ENCODE measurements around the gene SDC3. TPM values are rescaled to one million over a fixed set of nuclear protein-coding genes. Genes with fewer than 3 reads are reported as not detected.

The SDC3 gene
- total RNA-seq, 4 donors from 2014 or later: 44.1 to 101 (median 56.5) TPM

DNA sequence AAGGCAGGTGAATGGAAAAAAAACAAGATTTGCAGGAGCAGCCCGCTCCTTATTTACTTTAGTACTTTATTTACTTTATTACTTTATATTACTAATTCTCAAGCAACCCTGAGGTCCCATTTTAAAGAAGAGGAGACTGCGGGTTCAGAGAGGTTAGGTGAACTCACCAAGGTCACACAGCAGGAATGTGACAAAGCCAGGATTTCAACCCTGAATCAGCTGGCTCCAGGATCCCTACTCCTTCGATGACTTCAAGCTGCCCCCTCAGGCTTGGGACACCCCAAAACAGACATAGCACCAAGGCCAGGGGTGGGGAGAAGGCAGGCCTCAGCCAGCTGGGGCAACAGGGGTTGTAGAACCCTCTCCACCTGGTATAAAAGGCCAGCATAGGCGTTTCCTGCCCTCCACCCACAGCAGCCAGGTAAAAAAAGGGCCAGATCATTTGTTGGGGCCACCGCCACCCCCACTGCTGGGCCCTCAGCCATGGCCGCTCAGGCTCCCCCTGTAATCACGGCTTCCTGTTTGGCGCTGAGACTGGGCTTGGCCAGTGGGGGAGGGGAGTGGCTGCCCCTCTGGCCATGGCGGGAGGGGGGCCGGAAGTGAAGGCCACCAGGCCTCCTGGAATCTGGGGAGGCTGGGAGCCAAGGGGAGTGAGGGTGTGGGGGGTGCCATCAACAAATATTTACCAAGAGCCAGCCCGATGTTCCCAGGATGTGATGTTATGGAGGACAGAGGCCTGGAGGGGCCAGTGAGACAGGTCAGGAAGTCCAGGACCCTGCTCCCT, 6.6 kb downstream of the SDC3 start:
- no peaks in the 10 kb centered on the region for H3K27me3 ChIP-seq
- no peaks in the 10 kb centered on the region for H3K36me3 ChIP-seq
- H3K4me1 ChIP-seq: peaks cover 37 to 98% (median 95%) of the 10 kb centered on the region in 4 donors
- no peaks in the 10 kb centered on the region for H3K9me3 ChIP-seq
- no peak overlapping the region for H3K4me3 ChIP-seq
- WGBS: 60% methylated on average over 11 of the region's 11 CpGs
- DNase-seq (ENCODE audit: extremely low spot score): no peak
- intact Hi-C loops (cut with DNase I): no loop called here
- H3K27ac ChIP-seq (replicated peaks in 1 of 4): peak overlapping the region; percentile 56 to 94 (median 84)
- TF ChIP-seq CTCF (IDR thresholded peaks at IDR 0.05) (no peak), POLR2AphosphoS5 (IDR thresholded peaks at IDR 0.05) (peak; percentile 15 to 53), EP300 (IDR thresholded peaks at IDR 0.05) (no peak)

- H3K36me3 ChIP-seq: no peaks in the 10 kb centered on the region
- no peaks in the 10 kb centered on the region for H3K27me3 ChIP-seq
- H3K27ac ChIP-seq (replicated peaks in 1 of 4): peak overlapping the region; percentile 56 to 94 (median 84)
- WGBS: 66% methylated on average over 3 of the region's 3 CpGs
- intact Hi-C loops (cut with DNase I): no loop called here
- H3K4me1 ChIP-seq: peaks cover 28 to 98% (median 94%) of the 10 kb centered on the region in 4 donors
- H3K4me3 ChIP-seq: no peak overlapping the region
- no peaks in the 10 kb centered on the region for H3K9me3 ChIP-seq
- DNase-seq (ENCODE audit: extremely low spot score): no peak
- TF ChIP-seq POLR2A (IDR thresholded peaks at IDR 0.05; ENCODE audit: low read depth) (no peak), POLR2AphosphoS5 (IDR thresholded peaks at IDR 0.05) (no peak), CTCF (IDR thresholded peaks at IDR 0.05) (no peak), EP300 (IDR thresholded peaks at IDR 0.05) (no peak)
These were observed 7.5 kb downstream of the SDC3 start for GRCh38 chr1:30900931-30901560.

- Histone ChIP-seq H3K4me3 (no peak overlapping the region), H3K9me3 (no peaks in the 10 kb centered on the region), H3K27me3 (no peaks in the 10 kb centered on the region), H3K36me3 (no peaks in the 10 kb centered on the region), H3K27ac (replicated peaks in 1 of 4) (peak overlapping the region; percentile 56 to 94 (median 84)), H3K4me1 (peaks cover 31 to 98% (median 94%) of the 10 kb centered on the region in 4 donors)
- 83% methylated on average over 1 of the region's 6 CpGs for WGBS
- no peak for DNase-seq (ENCODE audit: extremely low spot score)
- intact Hi-C loops (cut with DNase I): no loop called here
- TF ChIP-seq EP300 (IDR thresholded peaks at IDR 0.05): no peak
- TF ChIP-seq CTCF (IDR thresholded peaks at IDR 0.05): no peak
- TF ChIP-seq POLR2AphosphoS5 (IDR thresholded peaks at IDR 0.05): no peak
- no peak for TF ChIP-seq POLR2A (IDR thresholded peaks at IDR 0.05; ENCODE audit: low read depth)
These were observed 8.1 kb downstream of the SDC3 start for GRCh38 chr1:30900486-30900885.

- no peaks in the 10 kb centered on the region for H3K27me3 ChIP-seq
- H3K36me3 ChIP-seq: no peaks in the 10 kb centered on the region
- intact Hi-C loops (cut with DNase I): no loop called here
- H3K27ac ChIP-seq (replicated peaks in 1 of 4): peak overlapping the region; percentile 5 to 94 (median 73)
- peaks cover 38 to 98% (median 94%) of the 10 kb centered on the region in 4 donors for H3K4me1 ChIP-seq
- no peaks in the 10 kb centered on the region for H3K9me3 ChIP-seq
- WGBS: 81% methylated on average over 13 of the region's 13 CpGs
- no peak for TF ChIP-seq POLR2AphosphoS5 (IDR thresholded peaks at IDR 0.05)
- TF ChIP-seq CTCF (IDR thresholded peaks at IDR 0.05): no peak
- no peak for TF ChIP-seq EP300 (IDR thresholded peaks at IDR 0.05)
- TF ChIP-seq POLR2A (IDR thresholded peaks at IDR 0.05; ENCODE audit: low read depth): no peak
- no peak overlapping the region for H3K4me3 ChIP-seq
- no peak for DNase-seq (ENCODE audit: extremely low spot score)
These were observed 8.8 kb downstream of the SDC3 start for GRCh38 chr1:30899577-30900389.

All from esophagus muscularis mucosa (tissue), 4 donors.